Tibial nerve (tissue), 3 donors: ENCODE results near the gene SERPINA3.

Experiments used
- POLR2A ChIP-seq, 2 donors: fragments of 450-650 bp; IDR thresholded peaks; one replicate each; pipeline ENCODE4 v1.6.1; 2017; ENCODE audit warnings: antibody characterized with exemption in 2 of 2, mild to moderate bottlenecking in 2 of 2, moderate library complexity in 2 of 2
- TF ChIP-seq, protein P1 (sequence below), 5 experiments: fragments of 200-600 bp in 3 of 5; fragments of 450-650 bp in 2 of 5; sonication (generic) in 3 of 5; IDR thresholded peaks; one replicate each; pipeline ENCODE4 v1.5.1; 2016 to 2019; ENCODE audit warnings: antibody characterized with exemption in 5 of 5, mild to moderate bottlenecking in 3 of 5, moderate library complexity in 2 of 5

DNA sequence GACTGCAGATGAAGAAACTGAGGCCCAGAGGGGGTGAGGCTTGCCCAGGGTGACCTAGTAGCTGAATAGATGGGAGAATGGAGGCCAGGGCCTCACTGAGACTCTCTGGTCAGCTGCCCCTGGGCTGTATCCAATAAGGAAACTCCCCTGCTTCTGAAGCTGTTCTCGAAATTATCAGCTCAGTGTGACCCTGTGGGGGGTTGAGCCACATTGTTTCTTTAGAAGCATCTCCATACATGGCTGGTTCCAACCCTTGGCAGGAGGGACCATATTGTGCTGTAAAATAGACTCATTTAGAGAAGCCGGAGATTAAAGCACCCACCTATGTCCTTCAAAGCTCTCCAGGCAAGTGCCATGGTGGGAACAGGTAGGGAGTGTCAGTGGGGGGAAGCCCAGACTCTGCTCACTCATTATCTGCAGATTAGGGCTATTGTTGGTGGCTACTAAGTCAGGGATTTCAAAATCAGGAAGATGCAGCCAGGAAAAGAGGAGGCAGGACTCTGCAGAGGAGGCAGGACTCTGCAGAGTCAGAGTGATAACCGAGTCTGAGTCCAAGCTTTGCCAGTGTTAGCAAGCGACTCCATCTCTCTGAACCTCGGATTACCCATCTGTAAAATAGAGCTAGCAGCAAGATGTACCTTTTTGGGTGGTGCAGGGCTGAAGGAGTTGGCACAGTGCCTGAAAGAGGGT lies 27.5 kb upstream of the SERPINA3 start:
- no peak for TF ChIP-seq POLR2A (IDR thresholded peaks at IDR 0.05)
- TF ChIP-seq, protein P1, sequence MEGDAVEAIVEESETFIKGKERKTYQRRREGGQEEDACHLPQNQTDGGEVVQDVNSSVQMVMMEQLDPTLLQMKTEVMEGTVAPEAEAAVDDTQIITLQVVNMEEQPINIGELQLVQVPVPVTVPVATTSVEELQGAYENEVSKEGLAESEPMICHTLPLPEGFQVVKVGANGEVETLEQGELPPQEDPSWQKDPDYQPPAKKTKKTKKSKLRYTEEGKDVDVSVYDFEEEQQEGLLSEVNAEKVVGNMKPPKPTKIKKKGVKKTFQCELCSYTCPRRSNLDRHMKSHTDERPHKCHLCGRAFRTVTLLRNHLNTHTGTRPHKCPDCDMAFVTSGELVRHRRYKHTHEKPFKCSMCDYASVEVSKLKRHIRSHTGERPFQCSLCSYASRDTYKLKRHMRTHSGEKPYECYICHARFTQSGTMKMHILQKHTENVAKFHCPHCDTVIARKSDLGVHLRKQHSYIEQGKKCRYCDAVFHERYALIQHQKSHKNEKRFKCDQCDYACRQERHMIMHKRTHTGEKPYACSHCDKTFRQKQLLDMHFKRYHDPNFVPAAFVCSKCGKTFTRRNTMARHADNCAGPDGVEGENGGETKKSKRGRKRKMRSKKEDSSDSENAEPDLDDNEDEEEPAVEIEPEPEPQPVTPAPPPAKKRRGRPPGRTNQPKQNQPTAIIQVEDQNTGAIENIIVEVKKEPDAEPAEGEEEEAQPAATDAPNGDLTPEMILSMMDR (IDR thresholded peaks at IDR 0.05) = no peak
